ELF-1 (cell line): ENCODE data around the gene RASAL2.
A peak's percentile ranks its signal among the peaks of the same experiment; 100 is the strongest.
"Not testable (repeated sequence)": the region's sequence is repeated elsewhere in the genome, so short reads cannot be mapped to it uniquely, and the experiment has no call there.

Experiments
- DNase-seq: peaks from one replicate; pipeline ENCODE4 v3.0.0-alpha.2; 2016; ENCODE audit warnings: low read depth, low spot score

Gene RASAL2

DNA sequence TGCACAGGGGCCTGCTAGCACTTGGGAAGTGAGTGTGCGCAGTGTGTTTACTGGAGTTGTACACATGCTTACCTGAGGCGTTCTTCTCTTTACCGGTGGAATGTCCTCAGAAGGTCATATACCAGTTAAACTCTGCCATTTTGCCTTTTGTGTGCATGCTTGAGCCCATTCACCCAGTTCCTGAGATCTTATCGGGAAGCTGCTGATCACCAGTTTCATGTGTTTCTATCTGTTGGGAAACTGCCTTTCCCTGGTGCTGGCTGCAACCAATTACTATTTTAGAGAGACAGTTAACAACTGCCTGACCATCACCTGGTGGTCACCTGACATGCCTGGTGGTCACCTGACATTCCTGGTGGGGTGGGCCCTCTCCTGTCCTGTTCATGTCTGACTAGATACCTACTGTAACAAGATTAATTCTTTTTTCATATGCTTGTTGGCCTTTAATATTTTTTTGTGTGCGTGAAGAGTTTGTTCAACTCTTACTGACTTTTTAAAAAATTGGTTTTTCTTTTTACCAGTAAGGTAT is 137.0 kb downstream of the RASAL2 start:
- no peak for DNase-seq

DNA sequence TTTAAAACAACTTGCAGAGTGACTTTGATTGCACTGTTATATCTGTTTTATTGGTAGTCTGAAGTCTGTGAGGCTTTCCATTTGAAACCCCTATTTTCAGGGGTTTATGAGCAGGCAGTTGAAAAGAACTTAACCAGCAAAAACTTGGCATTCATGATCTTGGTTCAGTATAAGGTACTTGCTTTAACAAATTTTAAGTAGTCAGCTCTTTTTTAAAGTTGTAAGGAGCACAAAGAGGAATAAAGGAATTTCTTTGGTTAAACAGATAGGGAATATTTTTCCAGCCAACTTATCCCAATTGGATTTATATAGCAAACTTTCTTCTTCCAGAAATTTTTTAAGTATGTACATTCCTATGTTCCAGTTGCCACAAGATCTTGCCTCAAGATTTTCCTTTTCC is 138.2 kb downstream of the RASAL2 start:
- DNase-seq, result no peak

DNA sequence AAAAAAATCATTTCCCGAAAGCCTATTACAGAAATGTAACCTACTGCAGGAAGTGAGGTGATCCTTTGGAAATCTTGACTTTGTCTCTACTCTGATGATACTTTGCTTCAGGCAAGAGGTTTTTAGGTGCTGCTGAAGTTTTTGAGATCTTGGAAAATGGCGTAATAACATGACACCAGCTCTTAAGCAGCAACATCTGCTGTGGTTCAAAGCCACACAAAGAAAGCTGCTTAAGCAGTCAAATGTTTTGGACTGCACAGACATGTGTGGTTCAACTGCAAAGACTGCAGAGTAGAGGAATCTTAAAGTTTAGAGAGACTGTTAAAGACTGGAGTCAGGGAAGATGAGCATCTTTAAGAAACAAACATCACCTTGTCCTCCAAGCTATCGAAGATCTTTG is 139.0 kb downstream of the RASAL2 start:
- DNase-seq, result no peak

DNA sequence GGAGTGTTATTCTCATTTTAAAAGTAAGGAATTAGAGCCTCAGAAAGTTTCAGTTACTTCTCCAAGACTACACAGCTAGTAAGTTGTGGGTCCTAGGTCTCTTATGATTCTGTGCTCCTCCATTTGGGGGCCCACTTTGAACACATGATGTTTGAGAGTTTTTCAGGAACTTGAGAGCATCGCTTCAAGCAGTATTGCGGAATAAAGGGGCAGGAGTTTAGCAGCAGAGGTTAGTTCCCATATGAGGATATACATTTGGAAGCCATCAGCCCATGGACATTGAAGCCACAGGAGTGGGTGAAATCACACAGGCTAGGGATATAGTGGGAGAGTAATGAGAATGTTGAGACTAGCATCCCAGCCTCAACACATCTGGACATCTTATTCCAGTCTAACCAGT is 143.2 kb downstream of the RASAL2 start:
- DNase-seq, result no peak

DNA sequence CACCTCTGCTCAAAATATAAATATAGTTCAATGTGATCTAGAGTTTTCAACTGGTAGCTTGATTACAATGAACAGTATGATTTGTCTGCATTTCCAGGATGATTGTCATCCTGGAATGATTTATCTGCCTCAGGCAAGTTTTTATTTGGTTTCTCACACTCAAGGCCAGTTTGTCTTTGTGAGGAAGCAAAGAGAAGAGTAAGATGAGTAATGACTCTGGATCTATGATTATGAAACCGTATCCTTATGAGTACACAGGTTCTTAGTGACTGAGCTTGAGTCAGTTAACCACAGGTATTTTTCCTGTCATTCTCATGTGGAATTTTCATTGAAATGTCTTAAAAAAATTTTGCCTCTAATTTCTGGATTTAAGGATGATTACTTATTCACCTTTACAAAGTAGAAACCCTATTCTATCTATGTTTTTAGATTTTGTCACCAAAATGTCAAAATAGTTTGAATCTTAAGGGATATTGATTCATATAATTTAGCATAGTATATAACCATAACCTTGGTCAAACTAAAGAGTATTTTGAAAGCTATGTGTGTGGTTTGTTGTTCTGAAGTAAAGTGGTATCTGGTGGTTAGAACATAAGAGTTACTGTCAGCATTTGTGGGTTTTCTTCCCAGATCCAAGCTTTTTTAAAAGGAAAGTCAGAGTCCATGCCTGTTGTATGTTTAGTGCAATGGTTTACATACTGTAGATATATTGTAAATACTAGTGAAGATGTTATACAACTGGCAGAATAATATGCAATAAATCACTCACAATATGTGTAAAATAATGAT is 145.0 kb downstream of the RASAL2 start:
- DNase-seq, result no peak

DNA sequence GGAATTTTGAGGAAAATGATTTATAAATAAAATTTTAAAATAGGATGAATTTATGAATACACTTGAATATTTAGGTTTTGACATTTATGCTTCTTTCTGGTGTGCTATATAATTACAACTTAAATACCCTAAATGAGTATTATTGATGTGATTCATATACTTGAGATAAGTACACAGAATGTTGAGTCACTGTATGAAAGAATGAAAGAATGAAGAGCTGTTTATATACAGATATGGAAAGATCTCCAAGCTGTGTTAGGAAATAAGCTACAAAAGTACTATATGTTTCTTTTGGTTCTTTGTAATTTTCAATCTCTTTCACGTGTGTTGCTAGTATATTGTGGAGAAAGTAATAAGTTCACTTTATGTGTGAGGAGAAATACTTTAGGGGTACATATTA is 147.2 kb downstream of the RASAL2 start:
- no peak for DNase-seq

DNA sequence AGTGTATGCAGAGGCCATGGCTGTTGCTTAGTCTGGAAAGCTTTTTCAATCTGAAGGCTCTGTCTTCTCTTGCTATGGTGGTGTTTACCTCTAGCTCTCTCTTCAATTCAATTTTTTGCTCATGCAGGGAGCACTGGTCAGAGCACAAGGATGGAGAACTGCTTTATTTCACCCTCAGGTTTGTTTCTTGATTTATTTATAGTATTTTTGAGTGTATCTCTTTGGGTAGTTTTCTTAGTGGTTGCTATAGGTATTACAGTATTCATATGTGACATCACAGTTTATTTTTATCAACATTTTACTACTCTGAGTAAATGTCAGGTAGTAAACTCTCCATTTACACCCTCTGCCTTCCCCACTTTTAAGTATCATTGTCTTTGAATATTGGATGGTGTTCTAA is 147.9 kb downstream of the RASAL2 start:
- DNase-seq, result no peak

DNA sequence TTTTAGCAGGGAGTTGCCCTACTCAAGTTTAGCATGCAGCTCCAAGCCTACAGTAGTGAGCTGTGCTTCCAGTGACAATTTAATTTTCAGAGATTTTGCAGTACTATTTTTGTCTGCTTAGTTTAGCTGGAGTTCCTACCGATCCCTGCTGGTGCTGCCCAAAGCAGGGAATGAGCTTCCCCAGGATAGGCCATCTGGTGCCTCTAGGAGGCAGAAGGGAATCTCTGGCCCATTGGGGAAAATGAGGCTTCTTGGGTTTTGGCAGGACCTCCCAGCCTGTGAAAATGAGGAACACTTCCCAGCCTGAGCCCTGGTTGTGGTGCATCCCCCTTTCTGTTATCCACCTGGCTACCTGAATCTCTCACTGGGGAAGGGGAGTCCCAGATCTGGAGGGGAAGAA is 149.2 kb downstream of the RASAL2 start:
- DNase-seq, result no peak

DNA sequence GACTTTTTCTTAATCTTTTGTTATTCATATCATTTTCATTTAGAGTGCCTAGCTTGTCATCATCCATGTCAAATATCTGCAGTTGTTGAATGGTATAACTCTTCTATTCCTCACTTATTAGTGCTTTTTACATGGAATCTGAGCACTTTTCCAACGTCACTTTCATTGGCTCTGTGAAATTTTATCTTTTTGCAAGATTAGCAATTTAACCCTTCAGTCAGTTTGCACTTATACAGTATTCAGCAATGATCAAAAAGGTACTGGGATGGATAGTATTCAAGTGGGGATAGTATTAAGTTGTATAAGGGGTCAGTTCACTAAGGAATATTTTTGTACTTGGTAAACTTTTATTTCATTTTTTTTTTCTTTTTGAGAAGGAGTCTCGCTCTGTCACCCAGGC is 150.0 kb downstream of the RASAL2 start:
- no peak for DNase-seq

DNA sequence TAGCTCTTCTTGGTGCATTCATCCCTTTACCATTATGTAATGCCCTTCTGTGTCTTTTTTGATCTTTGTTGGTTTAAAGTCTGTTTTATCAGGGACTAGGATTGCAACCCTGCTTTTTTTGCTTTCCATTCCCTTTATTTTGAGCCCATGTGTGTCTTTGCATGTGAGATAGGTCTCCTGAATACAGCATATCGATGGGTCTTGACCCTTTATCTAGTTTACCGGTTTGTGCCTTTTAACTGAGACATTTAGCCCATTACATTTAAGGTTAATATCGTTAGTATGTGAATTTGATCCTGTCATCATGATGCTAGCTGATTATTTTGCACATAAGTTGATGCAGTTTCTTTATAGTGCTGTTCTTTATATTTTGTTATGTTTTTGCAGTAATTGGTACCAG is 154.4 kb downstream of the RASAL2 start:
- DNase-seq, result not testable (repeated sequence)

DNA sequence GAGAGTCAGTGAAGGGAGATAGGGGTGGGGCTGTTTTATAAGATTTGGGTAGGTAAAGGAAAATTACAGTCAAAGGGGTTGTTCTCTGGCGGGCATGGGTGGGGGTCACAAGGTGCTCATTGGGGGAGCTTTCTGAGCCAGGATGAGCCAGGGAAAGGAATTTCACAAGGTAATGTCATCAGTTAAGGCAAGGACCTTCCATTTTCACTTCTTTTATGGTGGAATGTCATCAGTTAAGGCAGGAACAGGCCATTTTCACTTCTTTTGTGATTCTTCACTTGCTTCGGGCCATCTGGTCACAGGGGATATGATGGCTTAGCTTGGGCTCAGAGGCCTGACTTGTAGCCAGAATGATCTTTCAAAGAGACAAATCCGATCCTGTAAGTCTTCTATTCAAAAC is 159.7 kb downstream of the RASAL2 start:
- DNase-seq, result peak; percentile 51

DNA sequence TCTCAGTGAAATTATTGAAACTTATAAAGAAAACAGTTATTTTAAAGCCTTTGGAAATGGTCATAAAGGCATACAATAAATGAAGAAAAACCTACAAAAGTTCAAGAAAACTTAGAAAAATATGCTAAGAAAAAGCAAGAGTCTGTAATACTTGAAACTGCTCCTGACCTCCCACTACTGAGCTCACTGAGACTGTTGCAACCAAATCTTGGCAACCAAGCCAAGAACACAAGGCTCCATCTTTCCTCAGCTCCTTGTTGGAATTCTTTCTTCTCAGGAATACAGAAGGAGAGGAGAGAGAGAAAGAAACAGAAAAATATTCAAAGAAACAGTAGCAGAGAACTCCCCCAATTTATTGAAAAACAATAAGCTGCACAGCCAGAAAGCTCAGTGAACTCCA is 160.5 kb downstream of the RASAL2 start:
- no peak for DNase-seq

DNA sequence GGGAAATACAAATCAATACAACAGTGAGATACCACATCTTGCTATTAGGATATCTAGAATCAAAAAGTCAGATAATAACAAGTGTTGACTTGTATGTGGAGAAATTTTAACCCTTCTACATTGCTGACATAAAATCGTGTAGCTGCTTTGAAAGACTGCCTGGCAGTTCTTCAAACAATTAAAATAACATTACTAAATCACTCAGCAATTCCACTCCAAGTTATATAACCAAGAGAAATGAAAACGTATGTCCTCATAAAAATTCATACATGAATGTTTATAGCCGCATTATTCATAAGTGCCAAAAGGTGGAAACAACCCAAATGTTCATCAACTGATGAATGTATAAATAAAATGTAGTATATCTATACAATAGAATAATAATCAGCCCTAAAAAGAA is 164.6 kb downstream of the RASAL2 start:
- no peak for DNase-seq

DNA sequence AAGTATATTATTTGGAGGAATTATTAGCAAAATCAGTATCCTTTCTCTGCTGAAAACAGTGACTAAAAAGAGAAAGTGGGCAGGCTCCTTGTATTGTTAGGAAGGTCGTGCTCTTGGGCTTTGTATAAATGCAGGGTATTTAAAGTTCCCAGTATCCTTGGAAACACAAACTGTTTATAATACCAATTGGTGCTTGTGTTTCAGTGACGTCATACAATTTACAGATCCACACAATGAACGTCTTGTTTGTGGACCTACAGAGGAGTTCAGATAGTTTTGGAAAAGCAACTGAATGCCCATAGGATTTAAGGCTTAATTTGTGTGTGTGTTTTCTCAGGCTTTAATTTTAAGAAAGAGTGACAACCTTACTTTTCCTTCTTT is 168.2 kb downstream of the RASAL2 start:
- no peak for DNase-seq

DNA sequence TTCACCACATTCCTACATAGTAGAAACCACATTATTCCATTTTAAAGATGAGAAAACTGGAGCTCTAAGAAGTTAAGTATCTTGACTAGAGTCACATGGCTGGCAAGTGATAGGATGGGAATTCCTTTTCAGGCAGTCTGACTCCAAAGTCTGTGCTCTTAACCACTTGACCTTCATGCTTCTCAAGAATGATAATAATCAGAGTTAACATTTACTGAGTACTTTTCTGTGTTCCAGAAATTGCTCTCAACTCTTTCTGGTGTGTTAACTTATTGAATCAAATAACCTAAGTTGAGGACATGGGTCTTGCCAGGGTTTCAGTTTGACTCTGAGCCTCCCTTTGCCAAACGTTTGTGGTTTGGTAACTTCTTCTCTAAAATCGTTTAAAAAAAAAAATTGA is 169.4 kb downstream of the RASAL2 start:
- DNase-seq, result no peak

DNA sequence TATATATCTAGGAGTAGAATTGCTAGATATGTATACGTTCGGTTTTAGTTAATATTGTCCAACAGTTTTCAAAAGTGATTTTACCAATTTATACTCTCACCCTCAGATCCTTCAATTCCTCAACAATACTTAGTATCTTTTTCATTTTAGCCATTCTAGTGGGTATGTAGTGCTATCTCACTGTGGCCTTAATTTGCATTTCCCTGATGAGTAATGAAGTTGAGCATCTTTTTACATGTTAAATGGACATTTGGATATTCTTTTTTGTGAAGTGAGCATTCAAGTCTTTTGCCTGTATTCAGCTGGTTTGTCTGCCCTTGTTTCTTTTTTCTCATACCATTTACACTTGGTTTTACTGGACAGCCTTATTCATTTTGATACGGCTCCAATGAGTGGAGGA is 172.2 kb downstream of the RASAL2 start:
- no peak for DNase-seq

DNA sequence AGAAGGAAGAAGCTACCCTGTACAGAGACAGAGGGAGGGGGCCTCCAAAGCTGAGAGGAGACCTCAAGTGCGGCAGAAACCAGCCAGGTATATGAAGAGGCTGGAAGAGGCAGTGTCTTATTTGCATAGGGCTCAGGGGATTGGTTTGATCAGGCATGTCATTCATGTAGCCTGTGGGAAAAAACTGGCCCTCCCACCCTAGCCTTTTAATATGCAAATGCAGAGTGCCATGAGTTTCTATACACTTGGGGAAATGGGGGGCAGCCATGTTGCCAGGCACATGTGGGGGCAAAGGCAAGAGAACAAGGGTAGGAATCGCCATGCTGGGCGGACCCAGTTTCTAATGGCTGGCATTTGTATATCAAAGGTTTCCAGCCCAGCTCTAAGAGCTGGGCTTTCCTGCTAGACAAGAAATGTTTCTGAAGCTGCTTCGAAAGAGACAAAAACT is 172.7 kb downstream of the RASAL2 start:
- peak; percentile 92 for DNase-seq

DNA sequence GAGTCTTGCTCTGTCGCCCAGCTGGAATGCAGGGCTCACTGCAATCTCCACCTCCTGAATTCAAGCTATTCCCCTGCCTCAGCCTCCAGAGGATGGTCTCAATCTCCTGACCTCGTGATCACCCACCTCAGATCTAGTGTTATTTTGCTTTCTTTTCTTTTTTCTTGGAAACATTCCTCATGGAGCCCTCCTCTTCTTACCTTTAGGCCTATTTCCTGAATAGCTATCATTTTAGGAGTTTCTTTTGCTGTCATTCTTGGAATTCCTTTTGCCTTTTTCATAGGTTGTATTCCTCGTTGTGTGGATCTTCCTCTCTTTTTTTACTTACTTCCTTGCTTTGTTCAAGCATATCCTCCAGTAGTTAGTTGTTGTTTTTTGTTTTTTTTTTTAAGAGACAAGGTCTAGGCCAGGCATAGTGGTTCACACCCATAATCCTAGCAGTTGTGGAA is 173.8 kb downstream of the RASAL2 start:
- peak; percentile 80 for DNase-seq

DNA sequence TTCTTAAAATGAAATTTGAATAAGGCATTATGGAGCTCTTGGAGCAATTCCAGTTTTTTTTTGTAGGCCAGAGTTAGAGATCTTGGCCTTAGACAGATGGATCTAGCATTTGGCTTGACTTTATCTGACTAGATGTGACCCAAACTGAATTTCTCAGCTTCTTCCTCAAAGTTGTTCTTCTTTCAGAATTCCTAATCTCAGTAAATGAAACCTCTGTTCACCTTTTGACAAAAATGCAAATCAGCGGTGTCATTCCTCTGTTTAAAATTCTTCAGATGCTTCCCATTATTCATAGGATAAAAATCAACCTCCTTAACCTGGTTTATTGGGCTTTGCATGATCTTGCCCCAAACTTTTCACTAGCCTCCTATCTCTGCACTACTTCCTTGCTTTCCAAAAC is 177.6 kb downstream of the RASAL2 start:
- DNase-seq, result no peak

DNA sequence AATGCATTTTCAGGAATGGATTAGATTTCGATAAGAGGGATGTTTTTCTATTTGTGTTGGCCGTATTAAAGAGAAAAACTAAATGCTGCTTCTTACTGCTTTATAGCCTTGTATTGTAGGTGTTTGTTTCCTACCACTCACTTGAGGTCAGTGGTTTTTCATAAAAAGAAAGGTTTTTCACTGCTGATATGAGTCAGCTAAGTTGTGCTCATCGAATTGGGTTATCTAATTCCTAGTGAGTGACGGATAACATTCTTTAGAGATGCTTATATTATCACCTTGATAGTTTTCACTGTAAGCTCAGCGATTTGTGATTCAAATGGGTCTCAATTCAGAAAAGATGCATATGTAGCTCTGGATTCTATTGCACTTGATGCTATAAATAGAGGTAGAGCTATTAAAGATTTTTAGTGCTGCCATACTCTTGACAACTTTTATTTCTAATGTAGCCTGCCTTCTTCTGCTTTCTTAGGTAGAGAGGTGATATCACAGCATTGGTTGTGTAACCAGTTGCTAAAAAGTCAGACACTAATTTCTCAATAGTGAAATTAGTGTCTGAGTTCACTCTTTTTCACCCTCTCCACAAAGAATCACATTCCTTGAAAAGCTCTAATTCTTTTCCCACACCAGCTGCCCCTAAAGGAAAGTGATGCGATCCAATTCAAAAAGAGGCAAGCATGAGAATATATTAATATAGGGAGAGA is 180.0 kb downstream of the RASAL2 start:
- DNase-seq, result no peak

DNA sequence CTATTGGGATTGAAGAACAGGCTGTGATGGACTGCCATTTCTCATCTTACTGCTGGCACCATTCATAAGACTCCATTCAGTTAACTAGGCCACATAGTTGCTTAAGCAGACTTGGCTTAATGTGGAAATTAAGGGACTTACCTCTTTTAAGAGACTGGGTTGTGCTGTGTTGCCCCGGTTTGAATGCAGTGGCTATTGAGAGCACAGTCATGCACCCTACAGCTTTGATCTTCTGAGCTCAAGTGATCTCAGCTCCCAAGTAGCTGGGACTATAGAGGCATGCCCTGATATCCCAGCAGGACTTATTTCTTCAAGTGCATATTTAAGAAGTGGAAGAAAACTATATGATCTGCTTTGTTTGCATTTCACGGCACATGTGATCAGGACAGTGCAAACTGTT is 181.1 kb downstream of the RASAL2 start:
- no peak for DNase-seq

DNA sequence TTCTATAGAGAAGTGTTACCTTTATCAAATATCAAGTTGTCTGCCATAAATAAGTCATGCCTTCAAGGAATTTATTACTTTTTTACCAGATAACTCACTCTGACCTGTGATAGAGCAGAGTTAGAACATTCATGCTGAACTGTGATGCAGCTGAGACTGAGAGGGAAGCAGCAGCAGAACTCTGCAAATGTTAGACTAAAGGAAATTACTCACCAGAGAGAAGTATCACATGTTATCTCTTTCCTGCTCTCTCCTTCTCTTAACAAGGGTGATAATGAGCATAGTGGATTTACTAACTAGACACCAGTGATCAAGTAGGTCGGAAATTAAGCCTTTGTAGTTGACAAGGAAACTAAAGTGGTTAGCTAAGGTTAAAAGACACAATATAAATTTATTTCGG is 181.6 kb downstream of the RASAL2 start:
- DNase-seq, result no peak
